Activated T-cell treated with anti-CD3 and anti-CD28 coated beads, Interleukin-2, amount 50 U/mL, for 24 hours (primary cell): ENCODE results near the gene MTARC2.

Experiments
- DNase-seq: peaks from one replicate; pipeline ENCODE4 v3.0.0-alpha.2; 2020
- H3K27ac Mint-ChIP-seq: 2 replicates; pipeline ENCODE4 v1.8.0; 2020; ENCODE audit warnings: mild to moderate bottlenecking, mixed read lengths
- H3K27me3 Mint-ChIP-seq: 2 replicates; pipeline ENCODE4 v1.8.0; 2020; ENCODE audit warnings: mixed read lengths
- H3K36me3 Mint-ChIP-seq: 2 replicates; pipeline ENCODE4 v1.8.0; 2020; ENCODE audit warnings: low read depth, mixed read lengths
- H3K4me1 Mint-ChIP-seq: 2 replicates; pipeline ENCODE4 v1.8.0; 2020; ENCODE audit warnings: low read depth, mixed read lengths
- H3K4me3 Mint-ChIP-seq: 2 replicates; pipeline ENCODE4 v1.8.0; 2020; ENCODE audit warnings: mild to moderate bottlenecking, moderate library complexity, mixed read lengths
- H3K9me3 Mint-ChIP-seq: 2 replicates; pipeline ENCODE4 v1.8.0; 2020; ENCODE audit warnings: mixed read lengths

MTARC2 gene

GRCh38 chr1:220810963-220811362 is 62.8 kb downstream of the MTARC2 start:
- DNase-seq: no peak
- Mint-ChIP-seq H3K27ac (no peak overlapping the region), H3K4me1 (peaks cover 7% of the 10 kb centered on the region), H3K9me3 (no peaks in the 10 kb centered on the region), H3K36me3 (no peaks in the 10 kb centered on the region), H3K4me3 (no peak overlapping the region), H3K27me3 (peaks cover 54% of the 10 kb centered on the region)

GRCh38 chr1:220811695-220812094 is 63.6 kb downstream of the MTARC2 start:
- Mint-ChIP-seq H3K36me3 (no peaks in the 10 kb centered on the region), H3K4me3 (no peak overlapping the region), H3K9me3 (no peaks in the 10 kb centered on the region), H3K4me1 (peaks cover 7% of the 10 kb centered on the region), H3K27ac (no peak overlapping the region), H3K27me3 (peaks cover 54% of the 10 kb centered on the region)
- no peak for DNase-seq

- Mint-ChIP-seq H3K9me3 (no peaks in the 10 kb centered on the region), H3K4me1 (peaks cover 7% of the 10 kb centered on the region)
Observed at GRCh38 chr1:220812308-220812707, 64.2 kb downstream of the MTARC2 start.

GRCh38 chr1:220813013-220813412 is 64.9 kb downstream of the MTARC2 start:
- Mint-ChIP-seq H3K4me1 (peaks cover 7% of the 10 kb centered on the region), H3K36me3 (no peaks in the 10 kb centered on the region), H3K4me3 (no peak overlapping the region), H3K27me3 (peaks cover 53% of the 10 kb centered on the region), H3K27ac (no peak overlapping the region), H3K9me3 (no peaks in the 10 kb centered on the region)
- DNase-seq: no peak

More at GRCh38 chr1:220812308-220812707, 64.2 kb downstream of the MTARC2 start:
- Mint-ChIP-seq H3K27me3 (peaks cover 54% of the 10 kb centered on the region), H3K36me3 (no peaks in the 10 kb centered on the region), H3K4me3 (no peak overlapping the region), H3K27ac (no peak overlapping the region)
- DNase-seq: no peak

- no peak overlapping the region for H3K4me3 Mint-ChIP-seq
- no peak overlapping the region for H3K27ac Mint-ChIP-seq
- peaks cover 3% of the 10 kb centered on the region for H3K4me1 Mint-ChIP-seq
- peaks cover 50% of the 10 kb centered on the region for H3K27me3 Mint-ChIP-seq
- H3K9me3 Mint-ChIP-seq: no peaks in the 10 kb centered on the region
- no peak for DNase-seq
- no peaks in the 10 kb centered on the region for H3K36me3 Mint-ChIP-seq
Observed at GRCh38 chr1:220815409-220815808, 67.3 kb downstream of the MTARC2 start.

GRCh38 chr1:220817907-220818306 is 69.8 kb downstream of the MTARC2 start:
- no peak for DNase-seq
- Mint-ChIP-seq H3K4me3 (no peak overlapping the region), H3K4me1 (no peaks in the 10 kb centered on the region), H3K9me3 (no peaks in the 10 kb centered on the region), H3K27ac (no peak overlapping the region), H3K27me3 (peaks cover 36% of the 10 kb centered on the region), H3K36me3 (no peaks in the 10 kb centered on the region)

- H3K36me3 Mint-ChIP-seq: no peaks in the 10 kb centered on the region
- H3K4me3 Mint-ChIP-seq: no peak overlapping the region
- H3K27me3 Mint-ChIP-seq: peaks cover 30% of the 10 kb centered on the region
- DNase-seq: no peak
- no peaks in the 10 kb centered on the region for H3K4me1 Mint-ChIP-seq
- no peak overlapping the region for H3K27ac Mint-ChIP-seq
- no peaks in the 10 kb centered on the region for H3K9me3 Mint-ChIP-seq
Observed at GRCh38 chr1:220818421-220819173, 70.5 kb downstream of the MTARC2 start.

- Mint-ChIP-seq H3K4me3 (no peak overlapping the region), H3K9me3 (no peaks in the 10 kb centered on the region), H3K27me3 (peaks cover 32% of the 10 kb centered on the region), H3K36me3 (no peaks in the 10 kb centered on the region), H3K27ac (no peak overlapping the region), H3K4me1 (no peaks in the 10 kb centered on the region)
- DNase-seq: no peak
Observed at GRCh38 chr1:220819467-220820026, 71.4 kb downstream of the MTARC2 start.

- no peak for DNase-seq
- H3K27me3 Mint-ChIP-seq: peaks cover 37% of the 10 kb centered on the region
- H3K9me3 Mint-ChIP-seq: no peaks in the 10 kb centered on the region
- H3K27ac Mint-ChIP-seq: no peak overlapping the region
- H3K4me3 Mint-ChIP-seq: no peak overlapping the region
- H3K36me3 Mint-ChIP-seq: no peaks in the 10 kb centered on the region
- H3K4me1 Mint-ChIP-seq: no peaks in the 10 kb centered on the region
Observed at GRCh38 chr1:220824031-220824989, 76.2 kb downstream of the MTARC2 start.

GRCh38 chr1:220825819-220826551 is 77.9 kb downstream of the MTARC2 start:
- no peak for DNase-seq
- H3K27ac Mint-ChIP-seq: no peak overlapping the region
- peaks cover 27% of the 10 kb centered on the region for H3K27me3 Mint-ChIP-seq
- H3K9me3 Mint-ChIP-seq: no peaks in the 10 kb centered on the region
- H3K4me1 Mint-ChIP-seq: no peaks in the 10 kb centered on the region
- H3K36me3 Mint-ChIP-seq: no peaks in the 10 kb centered on the region
- H3K4me3 Mint-ChIP-seq: no peak overlapping the region

- Mint-ChIP-seq H3K4me1 (no peaks in the 10 kb centered on the region), H3K27ac (no peak overlapping the region)
Observed at GRCh38 chr1:220826729-220827128, 78.6 kb downstream of the MTARC2 start.

GRCh38 chr1:220827445-220828178 is 79.5 kb downstream of the MTARC2 start:
- Mint-ChIP-seq H3K9me3 (no peaks in the 10 kb centered on the region), H3K4me3 (no peak overlapping the region), H3K4me1 (no peaks in the 10 kb centered on the region), H3K27me3 (peaks cover 32% of the 10 kb centered on the region), H3K36me3 (no peaks in the 10 kb centered on the region), H3K27ac (no peak overlapping the region)
- no peak for DNase-seq

More at GRCh38 chr1:220826729-220827128, 78.6 kb downstream of the MTARC2 start:
- H3K4me3 Mint-ChIP-seq: no peak overlapping the region
- H3K27me3 Mint-ChIP-seq: peaks cover 29% of the 10 kb centered on the region
- no peak for DNase-seq
- no peaks in the 10 kb centered on the region for H3K36me3 Mint-ChIP-seq
- H3K9me3 Mint-ChIP-seq: no peaks in the 10 kb centered on the region

- peaks cover 34% of the 10 kb centered on the region for H3K27me3 Mint-ChIP-seq
- H3K36me3 Mint-ChIP-seq: no peaks in the 10 kb centered on the region
- no peaks in the 10 kb centered on the region for H3K4me1 Mint-ChIP-seq
- H3K27ac Mint-ChIP-seq: no peak overlapping the region
- H3K9me3 Mint-ChIP-seq: no peaks in the 10 kb centered on the region
- DNase-seq: no peak
- H3K4me3 Mint-ChIP-seq: no peak overlapping the region
Observed at GRCh38 chr1:220828179-220828490, 80.0 kb downstream of the MTARC2 start.
